ENCODE results near the gene SH3TC2. TPM values are rescaled to one million over a fixed set of nuclear protein-coding genes. Genes with fewer than 3 reads are reported as not detected.

Gene SH3TC2
- total and polyA plus RNA-seq, 2 experiments from 2014 or later = 0.78 to 1.3 TPM

DNA sequence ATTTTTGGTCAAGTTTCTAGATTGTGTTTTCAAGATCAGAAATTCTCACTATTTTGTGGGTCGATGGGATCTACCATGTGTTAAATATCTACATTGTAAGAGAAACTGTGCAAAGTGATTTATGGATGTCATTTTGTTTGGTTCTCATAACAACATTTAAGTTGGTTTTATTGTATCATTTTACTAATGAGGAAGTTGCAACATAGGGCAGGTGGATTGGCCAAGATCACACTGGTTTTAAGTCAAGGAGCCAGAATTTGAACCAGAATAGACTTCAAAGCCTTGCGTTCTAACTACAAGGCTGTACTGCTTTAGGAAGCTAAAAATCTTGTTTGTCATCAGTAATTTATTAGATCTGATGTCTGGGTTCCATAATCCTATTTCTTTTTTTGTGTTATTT, 23.4 kb downstream of the SH3TC2 start:
- Histone ChIP-seq H3K9me3 (ENCODE audit: low read depth) (no peaks in the 10 kb centered on the region), H3K36me3 (no peaks in the 10 kb centered on the region), H3K4me3 (no peak overlapping the region), H3K4me1 (ENCODE audit: low read depth) (no peaks in the 10 kb centered on the region), H3K27ac (no peak overlapping the region), H3K27me3 (no peaks in the 10 kb centered on the region)
- TF ChIP-seq, protein P1, sequence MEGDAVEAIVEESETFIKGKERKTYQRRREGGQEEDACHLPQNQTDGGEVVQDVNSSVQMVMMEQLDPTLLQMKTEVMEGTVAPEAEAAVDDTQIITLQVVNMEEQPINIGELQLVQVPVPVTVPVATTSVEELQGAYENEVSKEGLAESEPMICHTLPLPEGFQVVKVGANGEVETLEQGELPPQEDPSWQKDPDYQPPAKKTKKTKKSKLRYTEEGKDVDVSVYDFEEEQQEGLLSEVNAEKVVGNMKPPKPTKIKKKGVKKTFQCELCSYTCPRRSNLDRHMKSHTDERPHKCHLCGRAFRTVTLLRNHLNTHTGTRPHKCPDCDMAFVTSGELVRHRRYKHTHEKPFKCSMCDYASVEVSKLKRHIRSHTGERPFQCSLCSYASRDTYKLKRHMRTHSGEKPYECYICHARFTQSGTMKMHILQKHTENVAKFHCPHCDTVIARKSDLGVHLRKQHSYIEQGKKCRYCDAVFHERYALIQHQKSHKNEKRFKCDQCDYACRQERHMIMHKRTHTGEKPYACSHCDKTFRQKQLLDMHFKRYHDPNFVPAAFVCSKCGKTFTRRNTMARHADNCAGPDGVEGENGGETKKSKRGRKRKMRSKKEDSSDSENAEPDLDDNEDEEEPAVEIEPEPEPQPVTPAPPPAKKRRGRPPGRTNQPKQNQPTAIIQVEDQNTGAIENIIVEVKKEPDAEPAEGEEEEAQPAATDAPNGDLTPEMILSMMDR (IDR thresholded peaks at IDR 0.05; ENCODE audit: low read depth, low read length) = no peak
- peak in 1 of 2 donors; percentile 34 for DNase-seq (ENCODE audit: low read depth in 1 of 2, low spot score in 1 of 2)

DNA sequence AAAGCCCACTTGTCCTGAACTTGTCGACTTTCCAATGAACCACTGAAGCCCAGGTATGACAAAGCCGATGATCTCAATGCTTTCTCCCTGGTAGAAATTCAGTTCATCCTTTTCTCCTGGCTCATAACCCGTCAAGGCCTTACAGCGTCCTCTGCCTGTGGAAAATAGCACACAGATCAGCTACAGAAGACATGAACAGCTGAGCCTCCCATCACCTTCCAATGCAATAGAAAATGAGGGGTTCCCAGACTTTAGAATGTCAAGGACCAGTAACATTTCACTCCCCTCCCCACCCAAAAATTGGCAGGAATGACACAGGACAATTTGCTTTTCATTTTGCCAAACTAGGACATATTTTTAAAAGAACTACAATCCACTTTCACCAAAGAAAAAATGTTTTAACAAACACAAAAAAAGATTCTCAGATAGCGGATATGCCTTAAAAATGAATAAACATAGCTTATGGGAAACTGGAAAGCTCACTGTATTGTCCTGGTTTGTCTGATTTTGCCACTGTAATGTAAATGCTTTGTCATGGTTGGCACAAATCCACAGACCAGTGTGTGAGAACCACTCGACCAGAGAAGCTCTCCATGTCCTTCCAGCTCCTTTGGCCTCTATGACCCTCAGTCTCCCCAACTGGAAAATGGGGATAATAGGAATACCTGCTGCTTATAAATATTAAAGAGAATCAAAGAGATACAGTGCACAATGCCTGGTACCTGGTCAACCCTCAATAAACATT, 24.4 kb downstream of the SH3TC2 start:
- Histone ChIP-seq H3K4me1 (ENCODE audit: low read depth) (no peaks in the 10 kb centered on the region), H3K27me3 (no peaks in the 10 kb centered on the region)
- TF ChIP-seq, protein P1 (IDR thresholded peaks at IDR 0.05; ENCODE audit: low read depth, low read length) = no peak

DNA sequence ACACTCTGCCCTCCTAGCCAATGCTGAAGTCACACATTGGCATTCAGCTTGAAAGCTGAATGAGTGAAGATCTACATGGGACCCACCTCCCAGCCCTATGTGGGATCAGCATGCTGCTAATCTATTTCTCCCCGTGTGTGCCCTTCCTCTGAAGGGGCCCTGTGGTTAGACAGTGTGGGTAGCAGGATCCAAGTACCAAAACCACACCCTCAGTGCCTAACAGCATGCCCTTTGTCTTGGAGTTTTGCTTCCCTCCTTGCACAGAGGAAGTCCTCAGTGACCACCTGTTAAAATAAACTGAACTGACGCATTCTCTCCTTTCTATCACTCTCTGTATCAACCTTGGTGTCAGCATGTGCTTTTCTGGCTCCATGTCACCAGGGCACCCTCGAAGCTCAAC, 25.0 kb downstream of the SH3TC2 start:
- no peak for DNase-seq (ENCODE audit: low read depth in 1 of 2, low spot score in 1 of 2)
- H3K4me1 ChIP-seq (ENCODE audit: low read depth) = no peaks in the 10 kb centered on the region
- H3K27ac ChIP-seq = no peak overlapping the region
- H3K27me3 ChIP-seq = no peaks in the 10 kb centered on the region
- H3K4me3 ChIP-seq = no peak overlapping the region
- no peaks in the 10 kb centered on the region for H3K36me3 ChIP-seq
- H3K9me3 ChIP-seq (ENCODE audit: low read depth) = no peaks in the 10 kb centered on the region
- TF ChIP-seq, protein P1 (IDR thresholded peaks at IDR 0.05; ENCODE audit: low read depth, low read length) = no peak

More for the DNA sequence above, 24.4 kb downstream of the SH3TC2 start:
- H3K9me3 ChIP-seq (ENCODE audit: low read depth) = no peaks in the 10 kb centered on the region
- no peaks in the 10 kb centered on the region for H3K36me3 ChIP-seq
- H3K27ac ChIP-seq = no peak overlapping the region
- H3K4me3 ChIP-seq = no peak overlapping the region
- peak in 1 of 2 donors; percentile 33 for DNase-seq (ENCODE audit: low read depth in 1 of 2, low spot score in 1 of 2)

DNA sequence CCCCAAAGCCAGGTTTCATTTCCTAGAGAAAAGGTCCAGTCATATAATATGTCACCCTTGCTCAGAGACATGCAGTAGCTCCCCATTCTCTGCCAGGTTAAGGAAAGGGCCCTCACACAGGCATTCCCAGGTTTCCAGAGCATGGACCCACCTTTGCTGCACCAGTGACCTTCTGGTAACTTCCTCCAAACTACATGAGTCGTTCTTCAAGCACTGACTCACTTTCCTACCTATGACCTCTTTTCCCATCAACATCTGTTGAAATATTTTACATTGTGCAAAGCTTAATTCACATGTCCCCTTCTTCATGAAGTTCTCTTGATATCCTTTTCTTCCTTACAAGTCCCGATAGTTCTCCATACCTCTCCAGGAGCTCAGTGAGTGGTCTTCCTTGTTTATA, 25.9 kb downstream of the SH3TC2 start:
- TF ChIP-seq, protein P1 (IDR thresholded peaks at IDR 0.05; ENCODE audit: low read depth, low read length) = no peak
- DNase-seq (ENCODE audit: low read depth in 1 of 2, low spot score in 1 of 2) = no peak
- no peaks in the 10 kb centered on the region for H3K4me1 ChIP-seq (ENCODE audit: low read depth)
- no peak overlapping the region for H3K27ac ChIP-seq
- no peaks in the 10 kb centered on the region for H3K36me3 ChIP-seq
- H3K9me3 ChIP-seq (ENCODE audit: low read depth) = no peaks in the 10 kb centered on the region
- no peaks in the 10 kb centered on the region for H3K27me3 ChIP-seq
- no peak overlapping the region for H3K4me3 ChIP-seq

GRCh38 chr5:149036168-149036567, 26.7 kb downstream of the SH3TC2 start:
- no peak for DNase-seq (ENCODE audit: low read depth in 1 of 2, low spot score in 1 of 2)
- Histone ChIP-seq H3K27ac (no peak overlapping the region), H3K36me3 (no peaks in the 10 kb centered on the region), H3K4me3 (no peak overlapping the region), H3K4me1 (ENCODE audit: low read depth) (no peaks in the 10 kb centered on the region), H3K9me3 (ENCODE audit: low read depth) (no peaks in the 10 kb centered on the region), H3K27me3 (no peaks in the 10 kb centered on the region)
- TF ChIP-seq, protein P1 (IDR thresholded peaks at IDR 0.05; ENCODE audit: low read depth, low read length) = no peak

Data from cardiac muscle cell (in vitro differentiated cells and primary cell).